HG02943 (cell line): ENCODE results near the gene SIGLEC12.
A peak's percentile ranks its signal among the peaks of the same experiment; 100 is the strongest.
"Not testable (repeated sequence)": the region's sequence is repeated elsewhere in the genome, so short reads cannot be mapped to it uniquely, and the experiment has no call there.

ENCODE experiments used
- ATAC-seq: cut with Tn5 transposase; IDR thresholded peaks from one replicate; pipeline ENCODE4 v1.9.1; 2021; ENCODE audit warnings: mild to moderate bottlenecking, low read depth, moderate library complexity; ENCODE audit not compliant: unreplicated experiment

The SIGLEC12 gene

DNA sequence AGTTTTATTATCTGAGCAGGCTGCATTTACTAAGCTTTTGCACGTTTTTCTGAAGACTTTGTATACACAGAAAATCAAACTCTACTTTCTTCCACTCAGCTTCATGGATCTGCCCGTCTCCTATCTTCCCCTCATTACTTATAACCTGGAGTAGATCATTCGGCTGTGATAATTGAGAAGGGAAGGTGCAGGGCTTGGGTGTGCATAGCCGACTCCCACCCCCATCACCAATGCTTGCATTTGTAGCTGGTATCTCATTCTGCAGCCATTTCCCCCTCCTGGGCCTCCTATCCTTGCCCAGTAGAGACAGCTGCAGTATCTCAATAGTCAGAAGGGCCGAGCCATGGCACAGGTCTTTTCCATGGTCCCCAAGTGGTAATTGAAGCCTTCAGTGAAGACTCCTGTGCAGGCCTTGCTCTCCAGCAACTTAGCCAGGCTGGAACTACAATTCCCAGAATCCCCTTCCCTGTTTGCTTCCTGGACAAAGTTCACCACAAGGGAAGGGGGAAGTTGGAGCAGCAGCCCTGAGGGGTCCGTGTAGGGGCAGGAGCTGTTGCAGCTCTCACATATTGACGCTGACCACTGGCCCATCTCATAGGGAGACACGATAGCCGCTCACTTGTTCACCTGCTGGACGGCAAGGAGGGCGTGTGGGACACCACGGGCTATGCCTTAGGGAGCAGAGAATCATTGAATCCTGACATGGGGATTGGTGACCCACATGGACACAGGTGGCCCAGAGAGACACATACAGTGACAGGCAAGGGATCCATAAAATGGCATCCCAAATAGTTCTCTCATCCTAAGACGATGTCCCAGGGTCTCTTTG lies 41.2 kb downstream of the SIGLEC12 start:
- no peak for ATAC-seq

DNA sequence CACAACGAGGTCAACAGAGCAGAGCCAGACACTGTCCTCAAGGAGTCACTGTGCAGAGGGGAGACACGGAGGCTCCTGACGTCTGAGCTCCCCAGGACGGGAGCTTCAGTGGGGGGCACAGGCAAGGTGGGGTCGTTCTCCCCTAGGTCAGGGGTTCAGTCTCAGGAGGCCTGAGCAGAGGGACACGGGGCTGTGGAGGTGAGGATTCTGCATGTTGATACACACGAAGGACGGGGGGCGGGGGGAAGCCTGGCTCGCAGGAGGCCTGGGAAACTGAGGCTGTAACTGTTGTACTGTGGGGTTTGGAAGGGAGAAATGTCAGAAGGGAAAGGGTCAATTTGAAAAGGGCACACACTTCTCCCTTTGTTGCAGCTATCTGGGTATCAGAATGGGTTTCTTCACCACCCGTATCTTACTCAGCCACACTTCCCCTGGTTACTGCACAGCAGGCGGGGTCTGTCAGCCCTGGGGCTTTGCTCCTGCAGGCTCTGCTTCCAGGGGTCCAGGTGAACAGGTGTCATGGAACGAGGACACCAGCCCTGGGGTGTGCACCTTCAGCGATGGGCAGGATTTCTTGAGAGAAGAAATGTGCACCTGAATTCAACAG lies 42.6 kb downstream of the SIGLEC12 start:
- no peak for ATAC-seq

DNA sequence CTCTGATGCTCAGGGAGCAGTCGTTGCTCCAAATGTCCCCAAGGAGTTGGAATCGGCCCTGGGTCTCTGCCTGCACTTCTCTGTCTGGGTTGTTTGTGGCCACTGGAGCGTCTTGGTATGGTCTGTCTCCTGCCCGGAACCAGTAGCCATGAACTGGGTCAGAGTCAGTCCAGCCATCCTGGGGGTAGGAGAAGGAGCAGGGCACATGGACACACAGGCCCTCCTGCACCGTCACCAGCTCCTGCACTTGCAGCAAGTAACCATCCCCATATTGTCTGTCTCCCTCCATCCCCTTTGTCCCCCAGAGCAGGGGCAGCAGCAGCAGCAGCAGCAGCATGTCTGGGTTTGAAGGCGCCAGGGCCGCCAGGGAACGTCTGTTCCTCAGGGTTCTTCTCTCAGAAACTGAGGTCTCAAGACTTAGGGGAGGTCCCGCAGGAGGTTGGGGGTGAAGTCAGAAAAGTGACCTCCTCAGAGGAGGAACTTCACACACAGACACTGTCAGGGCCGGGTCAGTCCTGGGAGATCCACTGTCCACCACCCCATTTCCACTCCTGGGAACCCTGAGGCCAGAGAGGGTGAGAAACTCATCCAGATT lies 43.5 kb downstream of the SIGLEC12 start, which contains the start of gene SIGLEC8:
TSS of gene SIGLEC8 (minus strand) at position 404 of the 595 bp plus-strand sequence. CDS start at position 337, 67 bp downstream.
- no peak for ATAC-seq

DNA sequence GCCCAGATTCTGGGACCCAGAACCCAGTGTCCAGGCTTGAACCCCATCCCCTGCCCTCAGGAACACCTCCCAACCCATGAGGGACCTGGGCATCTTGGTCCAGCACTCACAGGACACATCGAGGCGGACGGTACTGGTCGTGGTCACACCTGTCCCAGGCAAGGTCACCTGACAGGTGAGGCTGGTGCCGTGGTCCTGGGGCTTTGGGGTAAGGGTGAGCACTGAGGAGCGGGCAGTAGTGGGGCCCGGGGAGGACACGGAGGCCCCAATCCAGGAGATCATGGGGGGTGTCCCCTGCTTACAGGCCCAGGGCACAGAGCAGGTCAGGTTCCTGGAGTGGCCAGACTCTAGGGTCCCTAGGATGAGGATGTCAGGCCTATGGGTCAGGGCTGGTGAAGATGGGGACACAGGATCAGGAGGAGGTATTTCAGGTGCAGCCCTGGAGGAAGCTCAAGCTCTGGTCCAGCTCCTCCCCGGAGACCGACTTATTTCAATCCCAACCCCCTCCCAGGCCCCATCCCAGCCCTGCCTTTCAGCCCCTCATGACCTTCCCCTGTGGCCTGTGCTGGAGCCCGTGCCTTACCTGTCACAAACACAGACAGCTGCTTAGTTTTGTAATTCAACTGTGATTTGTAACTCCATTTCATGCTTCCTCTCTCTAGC lies 44.1 kb downstream of the SIGLEC12 start:
- no peak for ATAC-seq

DNA sequence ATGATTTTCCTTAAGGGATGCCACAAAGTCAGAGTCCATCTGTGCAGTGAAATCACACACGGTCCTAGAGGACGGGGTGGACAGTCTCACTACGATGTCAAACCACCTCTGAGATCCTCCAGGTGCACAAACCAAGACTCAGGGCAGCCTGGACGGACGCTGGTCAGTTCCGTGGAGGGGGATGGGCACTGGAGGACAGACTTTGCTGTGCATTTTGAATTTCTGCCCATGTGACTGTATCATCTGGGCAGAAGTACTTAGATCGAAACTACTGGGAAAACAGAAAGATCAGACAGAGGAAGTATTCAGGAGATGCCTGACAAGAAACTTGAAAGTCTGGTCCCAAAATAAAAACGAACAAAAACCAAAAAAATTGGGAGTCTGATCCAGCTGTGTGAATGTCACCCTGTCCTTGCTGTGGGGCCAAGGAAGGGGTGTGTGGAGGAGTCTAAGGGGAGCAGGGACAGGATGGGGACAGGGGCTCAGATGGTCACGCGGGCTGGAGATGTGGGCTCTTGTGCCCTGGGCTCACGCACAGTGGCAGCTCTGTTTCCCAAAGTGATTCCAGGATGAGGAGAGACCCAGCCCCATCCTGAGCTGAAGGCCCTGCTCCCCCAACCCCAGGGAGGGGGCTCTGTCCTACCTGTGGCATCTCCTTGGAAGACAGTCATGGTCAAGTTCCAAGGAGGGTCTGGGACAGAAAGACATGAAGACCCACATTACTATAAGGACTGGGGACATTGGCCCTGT lies 44.9 kb downstream of the SIGLEC12 start:
- no peak for ATAC-seq

DNA sequence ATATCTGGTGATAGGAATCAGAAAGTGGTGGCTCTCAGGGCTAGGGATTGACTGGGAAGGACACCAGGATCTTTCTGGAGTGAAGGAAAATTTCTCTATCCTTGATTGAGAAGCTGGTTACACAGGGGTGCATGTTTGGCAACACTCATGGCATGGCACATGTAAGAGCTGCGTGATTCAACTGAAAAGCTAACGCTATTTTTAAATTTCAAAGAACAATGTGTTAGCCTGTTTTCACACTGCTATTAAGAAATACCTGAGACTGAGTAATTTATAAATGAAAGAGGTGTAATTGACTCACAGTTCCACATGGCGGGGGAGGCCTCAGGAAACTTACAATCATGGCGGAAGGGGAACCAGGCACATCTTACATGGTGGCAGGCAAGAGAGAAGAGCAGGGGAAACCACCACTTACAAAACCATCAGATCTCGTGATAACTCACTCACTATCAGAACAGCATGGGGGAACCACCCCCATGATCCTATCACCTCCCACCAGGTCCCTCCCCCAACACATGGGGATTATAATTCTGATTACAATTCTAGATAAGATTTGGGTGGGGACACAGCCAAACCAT lies 50.8 kb downstream of the SIGLEC12 start:
- no peak for ATAC-seq

DNA sequence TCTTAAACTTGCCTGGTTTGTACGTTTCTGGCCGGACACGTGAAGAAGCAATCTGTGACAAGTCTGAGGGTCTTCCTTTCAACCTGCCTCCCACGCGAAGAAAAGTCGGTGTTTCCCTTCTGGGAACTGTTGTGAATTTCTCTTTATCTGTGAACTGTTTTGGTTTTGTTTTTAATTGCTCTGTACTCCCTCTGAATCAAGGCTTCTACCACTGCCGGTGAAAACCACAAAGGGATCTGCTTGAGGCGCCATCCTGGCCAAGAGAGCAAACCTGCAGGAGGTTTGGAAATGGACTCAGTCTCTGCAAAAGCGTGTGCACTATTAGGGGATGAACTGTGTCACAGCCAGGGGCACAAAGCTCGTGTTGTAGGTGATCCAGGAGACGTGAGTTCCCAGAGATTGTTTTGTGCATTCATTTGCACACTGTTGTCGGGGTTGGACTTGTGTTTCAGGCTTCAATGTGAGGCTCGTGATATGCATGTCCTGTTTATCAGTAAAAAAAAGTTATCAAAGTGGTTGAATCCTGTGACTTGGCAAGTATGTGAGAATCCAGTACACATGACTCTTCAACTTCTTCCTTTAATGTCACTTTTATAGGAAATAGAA lies 53.1 kb downstream of the SIGLEC12 start:
- ATAC-seq = no peak

DNA sequence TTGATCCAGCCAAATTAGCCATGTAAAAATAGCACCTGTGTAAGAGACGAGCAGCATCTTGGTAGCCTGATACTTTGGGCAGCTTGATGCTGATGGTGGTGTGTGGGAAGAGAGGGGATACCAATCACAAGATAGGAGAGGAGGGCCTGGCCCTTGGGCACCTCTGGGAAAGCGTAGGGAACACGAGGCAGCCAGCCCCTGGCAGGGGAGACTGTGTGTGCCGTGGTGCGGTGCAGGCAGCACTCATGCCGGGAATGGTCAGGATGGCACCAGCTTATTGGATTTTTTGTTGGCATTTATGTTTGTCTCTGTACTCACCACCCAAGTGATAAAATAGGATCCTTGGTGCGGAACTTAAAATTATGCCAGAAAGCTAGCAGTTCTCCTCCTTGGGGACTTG lies 53.6 kb downstream of the SIGLEC12 start:
- no peak for ATAC-seq

DNA sequence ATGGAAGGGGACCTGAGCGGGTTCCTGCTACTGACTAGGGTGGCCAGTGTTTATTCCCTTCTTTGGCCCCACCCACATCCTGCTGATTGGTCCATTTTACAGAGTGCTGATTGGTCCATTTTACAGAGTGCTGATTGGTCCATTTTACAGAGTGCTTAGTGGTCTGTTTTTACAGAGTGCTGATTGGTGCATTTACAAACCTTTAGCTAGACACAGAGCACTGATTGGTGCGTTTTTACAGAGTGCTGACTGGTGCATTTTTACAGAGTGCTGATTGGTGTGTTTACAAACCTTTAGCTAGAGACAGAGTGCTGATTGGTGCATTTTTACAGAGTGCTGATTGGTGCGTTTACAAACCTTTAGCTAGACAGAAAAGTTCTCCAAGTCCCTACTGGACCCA lies 54.1 kb downstream of the SIGLEC12 start:
- ATAC-seq = not testable (repeated sequence)

DNA sequence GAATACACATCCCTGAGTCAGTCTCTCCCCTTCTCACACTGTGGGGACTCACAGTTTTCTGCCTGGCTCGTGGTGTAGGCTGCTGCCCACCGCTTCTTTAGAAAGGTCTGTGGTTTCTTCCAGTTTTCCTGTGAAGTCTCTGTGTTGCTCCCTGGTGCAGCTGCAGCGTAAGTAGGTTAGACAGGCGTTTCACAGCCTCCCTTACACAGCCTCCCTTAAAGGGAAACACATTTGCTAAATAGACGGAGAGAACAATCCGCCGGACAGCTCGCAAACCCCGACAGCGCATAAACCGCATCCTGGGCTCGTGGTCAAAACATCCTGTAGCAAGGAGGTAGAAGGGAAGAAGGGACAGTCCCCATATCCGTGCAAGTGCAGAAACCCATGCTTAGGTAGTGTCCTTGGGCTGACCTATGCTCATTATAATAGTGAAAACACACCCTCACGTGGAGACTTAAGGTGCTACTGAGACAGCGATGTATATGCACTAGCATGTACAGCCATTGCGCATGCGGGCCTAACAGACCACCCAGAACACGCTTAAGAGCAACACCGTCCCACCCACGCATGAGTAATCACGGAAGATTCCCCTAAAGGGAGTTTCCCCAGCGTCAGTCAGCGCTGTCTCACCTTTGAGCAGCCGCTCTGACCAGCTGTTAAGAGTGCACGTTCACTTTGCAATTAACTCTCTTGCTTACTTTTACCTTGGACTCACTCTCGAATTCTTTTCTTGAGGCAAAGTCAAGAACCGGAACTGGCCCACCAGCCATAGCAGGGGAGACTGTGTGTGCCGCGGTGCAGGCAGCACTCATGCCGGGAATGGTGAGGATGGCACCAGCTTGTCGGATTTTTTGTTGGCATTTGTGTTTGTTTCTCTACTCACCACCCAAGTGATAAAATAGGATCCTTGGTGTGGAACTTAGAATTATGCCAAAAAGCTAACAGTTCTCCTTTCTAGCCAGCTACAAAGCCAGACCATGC lies 59.9 kb downstream of the SIGLEC12 start:
- ATAC-seq = peak; percentile 89
